GM18526 (cell line): ENCODE data around the gene SNRNP48.

Experiments
- POLR2A ChIP-seq: IDR thresholded peaks from 3 replicates; pipeline ENCODE4 v1.6.1; 2011; ENCODE audit not compliant: insufficient read length; ENCODE audit errors: extremely low read depth

Gene SNRNP48

GRCh38 chr6:7640607-7641577 lies 50.9 kb downstream of the SNRNP48 start:
- TF ChIP-seq POLR2A, result no peak

DNA sequence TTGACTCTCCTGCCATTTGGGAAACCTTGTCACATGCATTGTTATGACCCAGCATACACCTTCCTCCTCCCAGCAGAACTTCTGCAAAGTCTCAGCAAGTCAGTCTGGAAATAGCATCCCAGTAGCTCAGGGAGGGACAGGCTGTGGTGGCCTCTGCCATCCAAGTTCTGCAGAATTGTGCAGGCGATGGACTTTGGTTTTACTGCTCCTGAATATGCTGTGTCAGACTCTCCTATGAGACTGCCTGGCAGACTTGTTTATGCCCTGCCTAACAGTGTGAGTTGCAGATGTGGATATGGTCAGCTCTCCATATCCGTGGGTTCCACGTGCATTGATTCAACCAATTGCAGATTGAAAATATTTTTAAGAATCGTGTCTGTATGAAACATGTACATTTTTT lies 52.8 kb downstream of the SNRNP48 start:
- no peak for TF ChIP-seq POLR2A

DNA sequence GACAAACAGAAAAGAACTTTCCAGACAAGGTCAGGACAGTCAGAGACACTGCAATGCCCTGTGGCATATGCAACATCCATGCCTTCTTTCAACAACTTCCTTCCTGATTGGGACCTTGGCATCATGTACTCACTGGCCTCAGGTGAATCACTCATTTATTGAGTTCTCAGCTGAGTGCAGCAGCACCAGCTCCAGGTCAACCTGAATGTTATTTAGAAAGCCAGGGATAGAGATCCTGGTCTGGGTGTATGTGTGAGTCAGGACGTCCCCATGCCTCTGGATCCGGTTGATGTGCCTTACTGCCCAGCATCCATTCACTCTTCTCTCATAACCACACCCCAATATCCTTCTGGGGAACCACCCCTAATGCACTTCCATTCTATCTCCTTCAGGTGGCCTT lies 54.4 kb downstream of the SNRNP48 start:
- no peak for TF ChIP-seq POLR2A

DNA sequence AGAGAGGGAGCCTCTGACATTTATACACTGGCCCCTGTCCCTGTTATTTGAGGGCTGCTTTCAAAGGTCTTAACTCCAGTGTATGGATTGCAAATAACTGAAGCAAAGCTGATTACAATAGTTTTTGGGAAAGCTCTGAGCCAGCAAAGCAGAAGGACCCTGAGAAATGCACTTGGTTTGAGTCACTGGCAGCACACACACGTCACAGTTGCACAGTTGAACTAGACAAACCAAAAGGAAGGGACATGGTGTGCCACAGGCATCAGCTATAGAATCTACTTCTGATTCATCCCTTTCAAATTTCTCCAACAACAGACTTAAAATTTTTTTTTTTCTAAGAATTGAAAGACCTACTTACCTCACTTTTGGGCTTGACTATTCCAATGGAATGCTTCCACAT lies 56.4 kb downstream of the SNRNP48 start:
- TF ChIP-seq POLR2A, result no peak

GRCh38 chr6:7647504-7647903 lies 57.5 kb downstream of the SNRNP48 start:
- no peak for TF ChIP-seq POLR2A

DNA sequence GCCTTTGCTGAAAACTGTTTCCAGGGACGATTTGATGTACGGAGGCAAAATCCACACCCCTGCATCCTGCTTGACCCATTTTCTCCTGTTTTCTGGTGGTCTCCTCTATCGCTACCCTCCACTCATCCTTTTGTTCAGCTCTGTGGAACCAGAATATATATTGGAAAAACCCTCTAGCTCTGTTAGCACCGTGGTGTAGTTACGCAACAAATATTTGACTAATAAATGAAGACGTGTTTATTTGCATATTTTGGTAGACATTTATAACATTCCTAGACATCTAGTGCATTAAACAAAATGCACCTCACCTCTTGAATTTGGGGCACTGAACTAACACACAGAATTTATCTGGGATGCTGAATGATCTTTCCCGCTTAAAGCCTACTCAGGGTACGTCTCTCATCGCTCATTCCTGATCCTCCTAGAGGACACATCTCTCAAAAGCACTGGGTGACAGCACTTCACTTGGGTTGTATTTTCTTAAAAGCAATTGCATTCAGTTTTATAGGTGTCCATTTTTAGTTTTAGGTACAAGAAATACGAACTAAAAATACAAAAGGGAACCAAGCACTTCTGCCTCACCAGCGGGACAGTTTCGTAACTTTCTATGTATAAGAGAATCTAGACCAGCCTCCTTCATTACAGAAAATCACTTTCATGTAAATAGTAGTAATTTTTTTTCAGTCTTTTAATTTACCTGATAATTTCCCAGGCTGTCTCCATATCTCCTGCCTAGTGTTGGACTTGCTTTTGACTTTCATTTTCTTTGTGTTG lies 59.2 kb downstream of the SNRNP48 start:
- no peak for TF ChIP-seq POLR2A

DNA sequence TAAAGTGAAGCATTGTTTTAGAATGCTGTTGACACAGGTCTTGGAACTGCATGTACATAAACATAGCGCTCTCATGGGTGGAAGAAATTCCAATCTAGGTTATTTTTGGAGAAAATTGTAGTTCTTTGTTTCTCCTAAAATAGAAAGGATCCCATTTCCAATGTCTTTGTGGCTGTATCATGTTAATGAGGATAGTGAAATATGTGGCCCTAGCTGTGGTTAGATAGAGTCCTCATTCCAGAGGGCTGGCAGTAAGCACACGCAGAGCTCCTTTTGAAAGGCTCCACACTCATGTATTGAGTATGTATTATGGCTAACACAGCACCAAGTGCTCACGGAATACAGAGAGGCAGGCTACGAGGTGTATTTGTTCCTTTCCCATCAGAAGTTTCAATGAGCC lies 60.9 kb downstream of the SNRNP48 start:
- no peak for TF ChIP-seq POLR2A

- TF ChIP-seq POLR2A, result no peak
These were observed 63.0 kb downstream of the SNRNP48 start for GRCh38 chr6:7652957-7653356.

GRCh38 chr6:7656355-7656754 lies 66.4 kb downstream of the SNRNP48 start:
- TF ChIP-seq POLR2A, result no peak

GRCh38 chr6:7658543-7658942 lies 68.5 kb downstream of the SNRNP48 start:
- TF ChIP-seq POLR2A, result no peak

DNA sequence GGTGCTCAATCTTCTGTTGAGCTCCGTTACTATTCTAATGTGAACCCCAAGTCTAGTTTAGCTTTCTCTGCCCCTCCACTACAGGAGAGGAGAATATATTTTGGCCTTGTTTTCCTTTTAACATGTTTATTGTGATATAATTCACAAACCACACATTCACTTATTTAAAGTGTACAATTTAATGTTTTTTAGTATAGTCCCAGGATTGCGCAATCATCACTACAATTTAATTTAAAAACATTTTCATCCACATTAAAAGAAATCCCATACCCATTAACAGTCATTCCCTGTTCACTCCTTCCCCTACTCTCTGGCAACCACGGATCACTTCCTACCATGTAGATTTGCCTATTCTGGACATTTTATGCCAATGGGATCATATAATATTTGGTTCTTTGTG lies 71.4 kb downstream of the SNRNP48 start:
- no peak for TF ChIP-seq POLR2A
